ENCODE results near the gene FREM2.

- TF ChIP-seq MAX (IDR thresholded peaks at IDR 0.05; ENCODE audit: insufficient read depth, insufficient read length) (no peak), CTCF (IDR thresholded peaks at IDR 0.05; ENCODE audit: extremely low read depth in 1 of 2, insufficient read depth in 1 of 2, low read depth in 1 of 2, low read length in 2 of 2) (peak; percentile 20 to 37), EZH2 (IDR thresholded peaks at IDR 0.05; ENCODE audit: borderline replicate concordance, low read depth, low read length, severe bottlenecking) (no peak), POLR2A (IDR thresholded peaks at IDR 0.05; ENCODE audit: low read depth, low read length) (no peak), POLR2AphosphoS5 (IDR thresholded peaks at IDR 0.05; ENCODE audit: insufficient read depth, low read depth, low read length) (no peak), GATA2 (IDR thresholded peaks at IDR 0.05; ENCODE audit: insufficient read depth, insufficient read length, low read depth, low read length) (no peak), JUN (IDR thresholded peaks at IDR 0.05; ENCODE audit: borderline replicate concordance, insufficient read depth, insufficient read length, low read depth) (no peak), MYC (IDR thresholded peaks at IDR 0.05; ENCODE audit: low read depth, low read length) (no peak), FOS (IDR thresholded peaks at IDR 0.05; ENCODE audit: borderline replicate concordance, insufficient read depth, low read length) (no peak)
Measured at GRCh38 chr13:38763446-38764381, 76.8 kb downstream of the FREM2 start.

Measured in endothelial cell of umbilical vein (primary cell).